GM19324 (cell line): Measurements from ENCODE around the gene KLHL26.
A peak's percentile ranks its signal among the peaks of the same experiment; 100 is the strongest.

Experiments used
- ATAC-seq: cut with Tn5 transposase; IDR thresholded peaks from one replicate; pipeline ENCODE4 v1.9.1; 2021; ENCODE audit warnings: mild to moderate bottlenecking, moderate library complexity; ENCODE audit not compliant: unreplicated experiment, low FRiP score

The KLHL26 gene

DNA sequence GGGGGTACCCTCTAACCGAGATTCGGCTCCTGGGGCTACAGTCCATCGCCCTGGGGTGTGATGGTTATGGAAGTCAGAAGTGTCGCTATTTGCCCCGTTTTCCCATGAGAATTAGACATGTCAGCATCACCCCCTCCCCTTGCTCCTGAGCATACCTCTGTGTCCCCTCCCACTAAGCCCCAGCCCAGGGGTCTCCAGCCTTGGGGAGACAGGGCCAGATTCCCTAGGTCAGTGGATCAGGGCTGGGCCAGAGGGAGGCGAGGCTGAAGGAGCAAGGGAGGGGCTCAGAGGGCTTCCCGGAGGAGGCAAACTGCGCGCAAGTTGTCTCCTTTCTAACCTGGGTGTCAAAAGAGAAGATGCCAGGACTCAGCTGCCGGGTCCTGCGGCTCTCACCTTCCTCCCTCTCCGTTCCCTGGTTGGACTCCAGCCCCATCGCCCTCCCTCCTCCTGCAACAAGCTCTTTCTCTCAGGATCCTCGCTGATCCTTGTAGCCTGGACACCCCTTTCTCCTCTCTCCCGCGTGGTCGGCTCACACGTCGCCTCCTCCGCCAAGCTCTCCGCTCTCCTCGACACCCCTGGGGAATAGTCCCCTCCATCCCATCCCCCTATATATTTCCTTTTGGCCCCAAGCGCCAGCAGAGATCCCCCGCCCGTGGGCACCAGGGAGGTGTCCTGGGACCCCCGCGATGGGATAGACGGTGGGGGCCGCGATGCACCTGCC is 24.6 kb upstream of the KLHL26 start:
- no peak for ATAC-seq

DNA sequence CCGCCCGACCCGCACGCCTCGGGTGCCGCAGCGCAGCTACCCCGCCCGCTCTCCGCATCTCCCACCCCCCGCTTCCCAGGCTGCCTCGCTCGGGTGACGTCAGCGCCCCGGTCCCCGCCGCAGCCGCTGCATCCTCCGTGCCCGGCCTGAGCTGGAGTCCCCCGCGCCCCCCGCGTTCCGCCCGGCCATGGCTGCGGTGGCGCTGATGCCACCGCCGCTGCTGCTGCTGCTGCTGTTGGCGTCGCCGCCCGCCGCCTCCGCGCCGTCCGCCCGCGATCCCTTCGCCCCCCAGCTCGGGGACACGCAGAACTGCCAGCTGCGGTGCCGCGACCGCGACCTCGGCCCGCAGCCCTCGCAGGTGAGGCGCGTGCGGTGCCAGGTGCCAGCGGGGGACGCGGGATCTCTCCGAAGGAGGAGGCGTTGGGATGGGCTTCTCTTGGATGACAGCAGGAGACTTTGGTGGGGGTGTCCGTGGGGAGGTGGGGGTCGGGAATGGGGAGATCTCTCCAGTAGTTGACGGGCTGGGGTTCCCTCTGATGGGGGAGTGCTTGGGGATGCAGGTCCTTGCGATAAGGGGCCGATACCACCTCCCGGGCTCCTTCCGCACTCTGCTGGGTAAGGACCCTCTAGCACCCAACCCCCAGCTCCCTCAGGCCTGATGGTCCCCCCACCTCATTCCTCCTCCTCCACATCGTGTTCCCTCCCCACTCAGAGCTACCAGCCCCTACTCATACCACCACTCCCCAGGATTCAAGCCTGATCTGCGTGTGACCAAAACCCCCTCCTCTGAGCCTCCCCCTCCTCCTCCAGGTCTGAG is 23.8 kb upstream of the KLHL26 start, which contains the start of gene TMEM59L:
Gene TMEM59L, plus strand, starts transcription at position 99 of the 817 bp plus-strand sequence. Its CDS starts 89 bp downstream, at position 188.
- ATAC-seq, result no peak

DNA sequence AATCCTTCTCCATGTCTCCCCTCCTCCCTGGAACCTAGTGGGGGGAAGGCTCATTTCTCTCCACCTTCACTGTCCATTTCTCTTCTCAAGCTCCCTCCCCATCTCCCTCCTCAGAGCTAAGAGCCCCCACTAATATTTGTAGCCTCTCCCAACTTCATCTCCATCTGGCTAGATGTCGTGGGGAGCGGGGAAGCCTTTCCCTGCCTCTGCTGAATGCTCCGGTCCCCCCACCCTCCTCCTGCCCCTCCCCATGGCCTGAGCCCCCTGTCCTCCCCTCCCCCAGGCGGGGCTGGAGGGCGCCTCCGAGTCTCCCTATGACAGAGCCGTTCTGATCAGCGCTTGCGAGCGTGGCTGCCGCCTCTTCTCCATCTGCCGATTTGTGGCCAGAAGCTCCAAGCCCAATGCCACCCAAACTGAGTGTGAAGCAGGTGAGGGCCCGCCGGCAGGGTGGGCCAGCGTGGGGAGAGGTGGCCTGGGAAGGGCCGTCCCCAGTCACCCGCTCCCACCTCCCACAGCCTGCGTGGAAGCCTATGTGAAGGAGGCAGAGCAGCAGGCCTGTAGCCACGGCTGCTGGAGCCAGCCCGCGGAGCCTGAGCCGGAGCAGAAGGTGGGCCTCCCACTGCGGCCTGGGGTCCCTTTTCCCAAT is 23.1 kb upstream of the KLHL26 start:
- no peak for ATAC-seq

DNA sequence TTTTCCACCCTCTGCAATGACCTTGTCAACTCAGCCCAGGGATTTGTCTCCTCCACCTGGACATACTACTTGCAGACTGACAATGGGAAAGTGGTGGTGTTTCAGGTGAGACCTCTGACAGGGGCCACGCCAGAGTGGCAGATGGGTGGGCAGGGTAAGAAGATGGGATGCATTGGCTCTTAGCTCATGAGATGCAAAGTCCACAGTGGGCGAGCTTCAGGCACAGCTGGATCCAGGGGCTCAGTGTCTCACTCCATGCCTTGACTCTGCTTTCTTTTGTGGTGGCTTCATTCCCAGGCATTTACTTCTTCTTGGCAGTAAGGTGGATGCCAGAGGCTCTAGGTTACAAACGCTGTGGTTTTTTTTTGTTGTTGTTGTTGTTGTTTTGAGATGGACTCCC is 20.8 kb upstream of the KLHL26 start:
- ATAC-seq, result no peak

DNA sequence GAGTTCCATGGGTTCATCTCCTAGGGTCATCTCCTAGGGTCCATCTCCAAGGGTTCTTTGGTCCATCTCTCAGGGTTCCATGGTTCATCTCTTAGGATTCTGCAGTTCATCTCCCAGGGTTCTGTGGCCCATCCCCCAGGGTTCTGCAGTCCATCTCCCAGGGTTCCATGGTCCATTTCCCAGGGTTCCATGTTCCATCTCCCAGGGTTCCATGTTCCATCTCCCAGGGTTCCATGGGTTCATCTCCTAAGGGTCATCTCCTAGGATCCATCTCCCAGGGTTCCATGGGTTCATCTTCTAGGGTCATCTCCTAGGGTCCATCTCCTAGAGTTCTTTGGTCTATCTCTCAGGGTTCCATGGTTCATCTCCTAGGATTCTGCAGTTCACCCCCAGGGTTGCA is 19.3 kb upstream of the KLHL26 start:
- no peak for ATAC-seq

DNA sequence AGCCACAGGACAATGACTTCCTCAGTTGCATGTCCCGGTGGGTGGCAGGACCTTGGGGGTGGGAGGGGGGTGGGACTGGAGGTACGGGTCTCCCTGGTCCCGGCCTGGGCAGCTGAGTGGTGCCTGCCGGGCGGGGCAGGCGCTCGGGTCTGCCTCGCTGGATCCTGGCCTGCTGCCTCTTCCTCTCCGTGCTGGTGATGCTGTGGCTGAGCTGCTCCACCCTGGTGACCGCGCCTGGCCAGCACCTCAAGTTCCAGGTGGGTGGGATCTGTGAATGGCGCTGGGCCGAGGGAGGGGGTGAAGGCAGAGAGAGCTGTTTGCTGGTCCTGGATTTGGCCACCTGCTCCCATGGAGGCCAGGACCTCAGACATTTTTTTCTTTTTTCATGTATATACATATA is 18.6 kb upstream of the KLHL26 start:
- no peak for ATAC-seq

DNA sequence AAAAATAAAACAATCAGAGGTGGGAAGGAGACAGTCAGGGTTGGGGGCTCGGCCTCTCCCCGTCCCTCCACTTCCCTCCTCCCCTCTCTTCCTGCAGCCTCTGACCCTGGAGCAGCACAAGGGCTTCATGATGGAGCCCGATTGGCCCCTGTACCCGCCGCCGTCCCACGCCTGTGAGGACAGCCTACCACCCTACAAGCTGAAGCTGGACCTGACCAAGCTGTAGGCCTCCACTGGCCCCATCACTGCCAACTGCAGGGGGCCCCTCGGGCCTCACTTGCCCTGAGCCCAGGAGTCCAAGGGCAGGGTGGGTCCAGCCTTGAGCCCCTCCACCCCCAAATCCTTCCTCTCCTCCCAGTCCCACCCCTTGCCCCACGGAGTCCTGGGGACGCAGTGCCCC is 16.5 kb upstream of the KLHL26 start:
- ATAC-seq, result no peak

DNA sequence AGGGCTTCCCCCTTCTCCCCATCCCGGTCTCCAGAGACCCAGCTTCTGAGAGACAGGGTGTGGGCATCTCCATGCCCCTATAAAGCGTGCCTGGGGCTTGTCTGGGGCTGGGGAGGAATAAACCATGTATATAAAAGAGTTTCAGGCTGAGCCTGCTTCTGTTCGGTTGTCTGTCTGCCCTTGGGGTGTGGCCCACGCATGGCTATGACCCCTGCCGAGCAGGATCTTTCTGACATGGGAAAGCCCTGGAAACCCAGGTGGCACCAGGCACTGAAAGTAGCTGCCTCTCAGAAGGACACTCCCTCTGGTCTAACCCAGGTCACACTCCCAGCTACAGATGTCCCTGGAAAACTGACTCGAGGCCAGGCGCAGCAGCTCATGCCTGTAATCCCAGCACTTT is 15.9 kb upstream of the KLHL26 start:
- ATAC-seq, result no peak

DNA sequence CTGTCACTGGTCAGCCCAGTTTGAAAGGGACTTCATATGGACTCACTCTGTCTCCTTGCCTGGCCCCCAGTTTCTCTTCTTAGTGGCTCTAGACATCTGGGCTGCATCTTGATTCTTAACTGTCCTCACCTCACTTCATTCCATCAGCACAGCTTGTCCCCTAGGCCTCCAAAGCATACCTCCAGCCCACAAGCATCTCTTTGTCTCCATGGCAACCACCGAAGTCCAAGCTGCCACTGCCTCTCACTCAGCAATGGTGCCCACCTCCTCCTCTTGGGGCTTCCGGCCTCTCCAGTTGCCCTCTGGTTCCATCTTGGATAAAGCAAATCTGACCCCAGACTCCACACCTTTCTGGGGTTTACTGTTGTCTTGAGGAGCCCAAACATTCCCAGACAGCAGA is 9.9 kb upstream of the KLHL26 start:
- ATAC-seq, result no peak

DNA sequence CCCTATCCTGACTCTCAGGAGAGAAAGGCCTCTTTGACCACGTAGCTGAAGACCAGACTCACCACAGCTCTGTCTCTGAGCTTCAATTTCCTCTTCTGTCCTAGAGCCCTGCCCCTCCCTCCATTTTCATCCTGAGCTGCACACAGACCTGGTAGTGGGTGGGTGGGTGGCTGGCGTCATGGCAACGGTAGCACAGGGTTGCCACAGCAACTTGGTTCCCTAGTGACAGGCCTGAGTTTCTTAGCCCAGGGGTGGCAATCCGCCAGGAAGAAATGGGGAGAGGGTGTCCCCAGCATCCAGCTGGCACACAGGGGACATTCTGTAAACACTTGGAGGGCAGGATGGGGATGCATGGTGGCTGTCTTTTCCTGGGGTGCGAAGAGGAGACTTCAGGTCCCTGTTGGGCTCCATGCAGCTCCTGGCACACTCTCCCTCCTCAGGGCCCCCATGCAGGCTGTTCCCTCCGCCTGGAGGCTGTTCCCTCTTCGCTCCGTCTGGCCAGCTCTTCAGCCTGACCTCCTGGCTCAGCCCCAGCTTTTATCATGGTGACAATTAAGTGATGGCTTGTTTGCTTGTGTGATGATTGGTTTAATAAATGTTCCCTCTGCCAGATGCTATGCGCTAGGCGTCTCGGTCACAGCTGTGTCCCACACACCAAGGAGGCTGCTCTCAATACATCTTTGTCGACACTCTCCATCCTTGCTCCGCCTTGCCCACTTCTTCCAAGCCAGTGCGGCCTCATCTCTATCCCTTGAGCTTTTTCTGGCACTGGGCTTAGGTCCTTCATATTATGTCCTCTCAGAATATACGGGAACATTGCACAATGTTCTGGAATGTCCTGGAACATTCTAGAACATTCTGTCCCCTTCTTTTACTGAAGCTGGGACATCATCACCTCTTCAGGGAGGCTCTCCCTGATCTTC is 7.4 kb upstream of the KLHL26 start:
- ATAC-seq, result no peak

DNA sequence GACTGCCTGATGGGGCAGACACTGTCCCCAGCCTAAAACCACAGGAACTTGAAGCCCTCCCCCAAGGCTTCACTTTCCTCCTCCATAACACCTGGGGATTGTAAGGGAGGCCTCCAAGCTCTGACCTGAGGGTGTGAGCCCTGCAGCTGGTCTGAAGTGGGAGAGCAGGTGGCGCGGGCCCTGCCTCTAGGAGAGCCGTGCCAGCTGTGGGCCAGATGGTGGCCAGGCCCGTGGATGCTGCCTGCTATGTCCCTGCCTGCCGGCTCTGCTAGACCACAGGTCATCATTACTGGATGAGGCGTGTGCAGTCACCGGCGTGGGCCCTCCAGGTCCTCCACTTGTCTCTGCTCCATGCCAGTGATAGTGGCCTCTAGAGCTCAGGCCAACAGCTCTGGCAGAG is 3.5 kb upstream of the KLHL26 start:
- no peak for ATAC-seq

DNA sequence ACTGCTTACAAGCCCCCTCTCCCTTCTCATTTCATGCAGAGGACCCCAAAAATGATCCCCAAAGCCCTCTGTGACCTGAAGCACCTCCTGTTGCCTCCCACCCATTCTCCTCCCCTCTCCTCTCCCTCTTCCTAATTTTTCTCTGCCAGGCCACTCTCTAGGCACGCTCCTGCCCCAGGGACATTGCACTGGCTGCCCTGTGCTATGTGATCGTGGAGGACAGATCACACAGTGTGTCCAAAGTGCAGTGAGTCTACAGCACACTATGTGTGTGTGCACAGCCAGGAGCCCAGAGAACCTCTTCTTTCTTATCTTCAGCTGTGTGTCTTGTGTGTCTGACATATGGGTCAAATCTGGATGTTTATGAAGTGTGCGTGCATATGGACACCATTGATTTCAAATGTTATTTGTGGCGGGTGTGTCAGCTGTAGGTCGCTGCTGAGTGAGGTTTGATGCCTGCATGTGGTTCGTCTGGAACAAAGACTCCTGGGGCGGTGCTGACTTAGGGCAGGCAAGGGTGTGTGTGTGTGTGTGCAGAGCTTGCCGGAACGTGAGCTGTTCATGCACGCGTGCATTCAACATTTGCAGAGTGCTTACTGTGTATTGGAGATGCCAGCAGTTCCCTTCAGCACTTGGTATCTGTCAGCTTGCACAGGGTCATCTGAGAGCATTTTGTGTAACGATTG is 2.1 kb upstream of the KLHL26 start:
- no peak for ATAC-seq

DNA sequence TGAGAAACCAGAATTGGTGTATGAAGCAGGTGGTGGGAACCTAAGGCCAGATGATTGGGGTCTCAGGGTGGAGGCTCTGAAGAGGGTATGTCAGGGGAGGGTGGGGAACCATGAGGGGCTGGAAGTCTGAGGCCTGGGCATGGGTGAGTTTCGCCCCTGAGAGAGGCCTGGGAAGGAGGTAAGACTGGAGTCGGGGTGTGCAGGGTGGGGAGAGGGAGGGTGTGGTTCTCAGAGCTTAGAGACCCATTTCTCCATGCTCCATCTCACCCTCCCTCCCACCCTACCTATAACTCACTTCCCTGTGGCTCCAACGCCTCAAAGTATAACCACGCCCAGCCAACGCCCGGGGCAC is 1.0 kb upstream of the KLHL26 start:
- no peak for ATAC-seq

DNA sequence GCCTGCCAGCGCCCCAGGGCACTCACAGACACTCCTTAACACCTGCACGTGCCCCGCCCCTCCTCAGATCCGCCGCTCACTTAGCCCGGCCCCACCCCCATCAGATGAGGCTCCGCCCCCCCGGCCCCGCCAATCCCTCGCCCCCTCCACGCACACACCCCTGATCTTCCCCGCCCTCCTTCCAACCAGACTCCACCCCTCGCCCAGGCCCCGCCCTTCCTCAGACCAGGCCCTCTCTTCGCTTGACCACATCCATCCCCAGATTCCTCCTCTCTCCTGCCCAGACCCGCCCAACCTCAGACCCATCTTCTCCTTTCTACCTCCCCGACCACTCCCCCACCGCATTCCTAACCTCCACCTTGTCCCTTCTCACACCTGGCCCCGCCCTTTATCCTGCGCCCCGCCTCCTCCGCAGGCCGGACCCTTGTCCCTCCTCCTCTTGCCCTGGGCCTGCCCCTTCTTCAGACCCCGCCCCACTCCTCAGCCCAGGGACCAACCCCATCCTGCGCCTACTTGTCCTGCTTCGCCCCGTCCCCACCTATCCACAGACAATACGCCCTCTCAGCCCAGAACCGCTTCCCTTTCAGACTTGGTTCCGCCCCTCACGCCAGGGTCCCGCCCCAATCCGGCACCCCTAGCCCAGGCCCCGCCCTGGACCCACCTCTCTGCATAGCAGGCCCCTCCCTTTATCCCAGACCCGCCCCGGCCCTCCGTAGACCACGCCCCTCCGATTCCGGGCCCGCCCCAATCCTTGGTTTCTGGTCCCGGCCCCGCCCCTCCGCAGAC is 452 bp upstream of the KLHL26 start:
- ATAC-seq, result peak; percentile 87

DNA sequence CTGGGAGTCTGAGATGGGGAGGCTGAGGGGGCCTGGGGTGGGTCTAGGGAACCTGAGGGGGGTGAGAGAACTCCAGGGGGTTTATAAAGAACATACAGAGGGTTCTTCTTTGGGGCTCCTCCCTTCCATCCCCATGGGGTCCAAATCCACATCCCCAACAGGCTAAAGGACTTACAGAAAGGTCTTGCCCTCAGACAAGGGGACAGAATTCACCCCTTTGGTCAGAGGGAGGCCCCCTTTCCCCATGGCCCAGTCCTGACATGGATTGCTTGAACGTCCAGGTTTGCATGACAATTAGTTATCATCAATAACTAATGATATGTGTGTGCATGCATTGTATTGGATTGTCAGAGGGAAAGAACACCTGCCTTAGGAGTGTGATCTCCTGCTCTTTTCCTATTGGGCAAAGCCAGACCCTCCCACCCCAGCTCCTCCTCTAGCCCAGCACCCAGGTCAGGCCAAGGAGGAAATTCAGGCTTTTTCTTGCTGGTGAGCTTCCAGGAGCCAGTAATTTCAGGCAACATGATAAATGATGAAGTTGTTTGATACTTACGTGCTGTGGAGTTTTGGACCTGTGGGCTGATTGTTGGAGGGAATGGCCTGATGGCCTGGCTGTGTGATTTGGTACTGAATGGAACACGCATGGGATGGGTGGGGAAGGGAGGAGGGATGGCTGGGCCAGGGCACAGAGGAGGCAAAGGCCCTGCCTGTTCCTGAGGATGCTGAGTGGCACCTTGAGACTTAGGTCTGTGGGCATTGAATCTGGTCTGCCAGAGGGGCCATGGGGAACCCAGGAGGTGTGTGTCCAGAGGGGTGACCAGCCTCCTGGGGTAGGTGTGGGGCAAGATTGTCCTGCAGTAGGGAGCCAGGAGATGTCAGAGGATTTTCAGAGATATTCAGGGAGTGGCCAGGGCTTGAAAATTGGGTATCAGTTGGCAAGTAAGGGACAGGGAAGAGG is 1.1 kb downstream of the KLHL26 start:
- ATAC-seq, result no peak

DNA sequence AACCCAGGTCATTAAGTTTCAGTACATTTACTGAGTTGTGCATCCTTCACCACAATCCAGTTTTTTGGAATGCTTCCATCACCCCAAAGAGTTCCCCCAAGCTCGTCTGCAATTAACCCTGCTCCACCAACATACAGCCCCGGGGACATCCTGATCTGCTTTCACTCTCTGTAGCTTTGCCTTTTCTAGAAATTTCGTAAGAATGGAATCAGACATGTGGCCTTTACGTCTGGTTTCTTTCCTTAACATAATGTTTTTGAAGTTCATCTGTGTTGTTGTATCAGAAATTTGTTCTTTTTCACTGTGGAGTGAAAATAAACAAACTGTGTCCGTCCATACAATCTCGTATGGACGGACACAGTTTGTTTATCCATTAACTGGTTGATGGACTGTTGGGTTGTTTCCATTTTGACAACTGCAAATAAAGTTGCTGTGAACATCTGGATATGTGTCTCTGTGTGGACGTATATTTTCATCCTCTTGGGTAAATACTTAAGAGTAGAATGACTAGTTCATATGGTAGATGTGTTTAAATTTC is 2.9 kb downstream of the KLHL26 start:
- ATAC-seq, result no peak

DNA sequence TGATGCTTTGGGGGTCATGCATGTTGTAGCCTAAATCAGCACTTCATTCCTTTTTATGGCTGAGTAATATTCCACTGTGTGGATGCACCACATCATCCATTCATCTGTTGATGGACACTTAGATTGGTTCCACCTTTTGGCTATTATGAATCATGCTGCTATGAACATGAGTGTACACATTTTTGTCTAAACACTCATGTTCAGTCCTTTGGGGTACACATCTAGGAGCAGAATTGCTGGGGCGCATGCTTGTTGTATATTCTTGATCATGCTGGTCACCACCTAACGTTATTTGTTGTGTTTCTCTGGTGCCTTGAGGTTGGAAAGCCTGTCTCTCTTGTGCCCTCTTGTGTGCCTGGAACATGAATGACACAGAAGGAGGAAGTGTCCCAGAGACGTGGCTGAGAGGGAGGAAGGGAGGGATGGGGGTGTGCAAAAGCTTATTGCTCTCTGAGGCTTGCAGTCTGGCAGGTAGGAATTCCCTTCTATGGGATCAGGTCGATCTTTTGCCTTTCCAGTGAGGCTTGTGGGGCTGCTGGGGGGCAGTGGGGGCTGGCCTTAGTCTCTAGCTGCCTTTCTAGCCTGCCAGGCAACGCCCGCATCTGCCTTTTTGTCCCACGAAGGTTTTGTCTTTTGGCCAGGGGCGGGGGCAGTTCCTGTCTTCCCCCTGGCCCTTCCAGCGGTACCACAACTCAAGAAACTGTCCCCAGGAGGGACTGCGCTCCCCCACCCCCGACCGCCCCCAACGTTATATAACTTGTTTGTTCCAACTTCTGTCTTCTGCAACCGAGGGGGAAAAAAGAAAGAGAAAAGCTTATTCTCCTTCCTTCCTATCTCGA is 7.6 kb downstream of the KLHL26 start:
- no peak for ATAC-seq
